H1 (cell line): ENCODE data around the gene SURF1. TPM values are rescaled to one million over a fixed set of nuclear protein-coding genes. Genes with fewer than 3 reads are reported as not detected.

Experiments
- CTBP2 ChIP-seq: IDR thresholded peaks from 2 replicates; pipeline ENCODE4 v1.7.0; 2011; ENCODE audit warnings: borderline replicate concordance, mild to moderate bottlenecking, moderate library complexity, mixed read lengths, low read length; ENCODE audit not compliant: insufficient read depth, insufficient read length
- NANOG ChIP-seq: IDR thresholded peaks from 2 replicates; pipeline ENCODE4 v1.6.1; 2011; ENCODE audit warnings: low read length, low read depth, mild to moderate bottlenecking, inconsistent platforms; ENCODE audit not compliant: insufficient read depth, poor library complexity, severe bottlenecking
- SIN3A ChIP-seq, 2 experiments: IDR thresholded peaks in 1 of 2; conservative IDR thresholded peaks in 1 of 2; 2 replicates each; pipeline ENCODE4 v1.6.1; 2011 to 2012; ENCODE audit warnings: low read length in 2 of 2, improper control_type of control experiment in 1 of 2, low read depth in 1 of 2, mild to moderate bottlenecking in 1 of 2
- TAF7 ChIP-seq: optimal IDR thresholded peaks from 2 replicates; pipeline ENCODE3; 2011; ENCODE audit warnings: low read depth, mild to moderate bottlenecking, inconsistent platforms, low read length, moderate library complexity, borderline replicate concordance
- polyA plus RNA-seq, 7 experiments: library from polyadenylated mRNA; depleted of rRNA in 3 of 7; stranded (reverse) in 5 of 7; unstranded in 2 of 7; fragments of >200 nt in 5 of 7; fragments of 200-250 nt in 2 of 7; gene quantifications; 1 replicate in 5 of 7; 2 replicates in 1 of 7; 4 replicates in 1 of 7; pipeline versions ENCODE4 v1.2.1 to v1.2.3, GENCODE V29; 2011 to 2013; ENCODE audit warnings: missing spikeins in 2 of 7, mixed read lengths in 2 of 7
- total RNA-seq: library from RNA; stranded (reverse); fragmentation: NEBNext Ultra II Directional; extraction: Animal tissue kit (Norgen Biotek cat#: 25700); gene quantifications from 2 replicates; pipeline ENCODE4 v1.2.1, GENCODE V29; 2021
- TF ChIP-seq, protein P1 (sequence below): fragments of 300-600 bp; sonication (generic); IDR thresholded peaks from 2 replicates; pipeline ENCODE4 v1.7.1; 2012; ENCODE audit warnings: low read length, moderate library complexity, mild to moderate bottlenecking, inconsistent platforms; ENCODE audit not compliant: insufficient replicate concordance

The SURF1 gene
- total and polyA plus RNA-seq, 2 of the 8 experiments (the other 6 are each of a cell fraction or from before 2014, with no cell fraction given), result 43.1 to 44.7 TPM

DNA sequence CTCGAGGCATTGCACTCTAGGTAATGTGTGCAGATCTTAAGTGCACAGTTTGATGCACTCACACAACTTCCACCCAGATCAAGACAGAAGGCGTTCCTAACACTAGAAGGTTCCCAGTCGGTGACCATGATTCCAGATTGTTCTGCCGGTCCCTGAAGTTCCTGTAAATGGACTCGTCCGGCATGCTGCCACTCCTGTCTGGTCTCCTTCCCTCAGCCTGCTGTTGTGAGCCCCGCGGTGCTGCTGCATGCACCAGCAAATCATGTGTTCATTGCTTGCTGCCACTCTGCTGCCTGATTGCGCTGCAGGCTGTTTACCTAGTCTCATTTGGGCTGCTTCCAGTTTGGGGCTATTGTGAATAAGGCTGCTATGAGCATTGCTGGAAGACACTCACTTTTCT lies 31.4 kb upstream of the SURF1 start (continued):
- TF ChIP-seq, protein P1, sequence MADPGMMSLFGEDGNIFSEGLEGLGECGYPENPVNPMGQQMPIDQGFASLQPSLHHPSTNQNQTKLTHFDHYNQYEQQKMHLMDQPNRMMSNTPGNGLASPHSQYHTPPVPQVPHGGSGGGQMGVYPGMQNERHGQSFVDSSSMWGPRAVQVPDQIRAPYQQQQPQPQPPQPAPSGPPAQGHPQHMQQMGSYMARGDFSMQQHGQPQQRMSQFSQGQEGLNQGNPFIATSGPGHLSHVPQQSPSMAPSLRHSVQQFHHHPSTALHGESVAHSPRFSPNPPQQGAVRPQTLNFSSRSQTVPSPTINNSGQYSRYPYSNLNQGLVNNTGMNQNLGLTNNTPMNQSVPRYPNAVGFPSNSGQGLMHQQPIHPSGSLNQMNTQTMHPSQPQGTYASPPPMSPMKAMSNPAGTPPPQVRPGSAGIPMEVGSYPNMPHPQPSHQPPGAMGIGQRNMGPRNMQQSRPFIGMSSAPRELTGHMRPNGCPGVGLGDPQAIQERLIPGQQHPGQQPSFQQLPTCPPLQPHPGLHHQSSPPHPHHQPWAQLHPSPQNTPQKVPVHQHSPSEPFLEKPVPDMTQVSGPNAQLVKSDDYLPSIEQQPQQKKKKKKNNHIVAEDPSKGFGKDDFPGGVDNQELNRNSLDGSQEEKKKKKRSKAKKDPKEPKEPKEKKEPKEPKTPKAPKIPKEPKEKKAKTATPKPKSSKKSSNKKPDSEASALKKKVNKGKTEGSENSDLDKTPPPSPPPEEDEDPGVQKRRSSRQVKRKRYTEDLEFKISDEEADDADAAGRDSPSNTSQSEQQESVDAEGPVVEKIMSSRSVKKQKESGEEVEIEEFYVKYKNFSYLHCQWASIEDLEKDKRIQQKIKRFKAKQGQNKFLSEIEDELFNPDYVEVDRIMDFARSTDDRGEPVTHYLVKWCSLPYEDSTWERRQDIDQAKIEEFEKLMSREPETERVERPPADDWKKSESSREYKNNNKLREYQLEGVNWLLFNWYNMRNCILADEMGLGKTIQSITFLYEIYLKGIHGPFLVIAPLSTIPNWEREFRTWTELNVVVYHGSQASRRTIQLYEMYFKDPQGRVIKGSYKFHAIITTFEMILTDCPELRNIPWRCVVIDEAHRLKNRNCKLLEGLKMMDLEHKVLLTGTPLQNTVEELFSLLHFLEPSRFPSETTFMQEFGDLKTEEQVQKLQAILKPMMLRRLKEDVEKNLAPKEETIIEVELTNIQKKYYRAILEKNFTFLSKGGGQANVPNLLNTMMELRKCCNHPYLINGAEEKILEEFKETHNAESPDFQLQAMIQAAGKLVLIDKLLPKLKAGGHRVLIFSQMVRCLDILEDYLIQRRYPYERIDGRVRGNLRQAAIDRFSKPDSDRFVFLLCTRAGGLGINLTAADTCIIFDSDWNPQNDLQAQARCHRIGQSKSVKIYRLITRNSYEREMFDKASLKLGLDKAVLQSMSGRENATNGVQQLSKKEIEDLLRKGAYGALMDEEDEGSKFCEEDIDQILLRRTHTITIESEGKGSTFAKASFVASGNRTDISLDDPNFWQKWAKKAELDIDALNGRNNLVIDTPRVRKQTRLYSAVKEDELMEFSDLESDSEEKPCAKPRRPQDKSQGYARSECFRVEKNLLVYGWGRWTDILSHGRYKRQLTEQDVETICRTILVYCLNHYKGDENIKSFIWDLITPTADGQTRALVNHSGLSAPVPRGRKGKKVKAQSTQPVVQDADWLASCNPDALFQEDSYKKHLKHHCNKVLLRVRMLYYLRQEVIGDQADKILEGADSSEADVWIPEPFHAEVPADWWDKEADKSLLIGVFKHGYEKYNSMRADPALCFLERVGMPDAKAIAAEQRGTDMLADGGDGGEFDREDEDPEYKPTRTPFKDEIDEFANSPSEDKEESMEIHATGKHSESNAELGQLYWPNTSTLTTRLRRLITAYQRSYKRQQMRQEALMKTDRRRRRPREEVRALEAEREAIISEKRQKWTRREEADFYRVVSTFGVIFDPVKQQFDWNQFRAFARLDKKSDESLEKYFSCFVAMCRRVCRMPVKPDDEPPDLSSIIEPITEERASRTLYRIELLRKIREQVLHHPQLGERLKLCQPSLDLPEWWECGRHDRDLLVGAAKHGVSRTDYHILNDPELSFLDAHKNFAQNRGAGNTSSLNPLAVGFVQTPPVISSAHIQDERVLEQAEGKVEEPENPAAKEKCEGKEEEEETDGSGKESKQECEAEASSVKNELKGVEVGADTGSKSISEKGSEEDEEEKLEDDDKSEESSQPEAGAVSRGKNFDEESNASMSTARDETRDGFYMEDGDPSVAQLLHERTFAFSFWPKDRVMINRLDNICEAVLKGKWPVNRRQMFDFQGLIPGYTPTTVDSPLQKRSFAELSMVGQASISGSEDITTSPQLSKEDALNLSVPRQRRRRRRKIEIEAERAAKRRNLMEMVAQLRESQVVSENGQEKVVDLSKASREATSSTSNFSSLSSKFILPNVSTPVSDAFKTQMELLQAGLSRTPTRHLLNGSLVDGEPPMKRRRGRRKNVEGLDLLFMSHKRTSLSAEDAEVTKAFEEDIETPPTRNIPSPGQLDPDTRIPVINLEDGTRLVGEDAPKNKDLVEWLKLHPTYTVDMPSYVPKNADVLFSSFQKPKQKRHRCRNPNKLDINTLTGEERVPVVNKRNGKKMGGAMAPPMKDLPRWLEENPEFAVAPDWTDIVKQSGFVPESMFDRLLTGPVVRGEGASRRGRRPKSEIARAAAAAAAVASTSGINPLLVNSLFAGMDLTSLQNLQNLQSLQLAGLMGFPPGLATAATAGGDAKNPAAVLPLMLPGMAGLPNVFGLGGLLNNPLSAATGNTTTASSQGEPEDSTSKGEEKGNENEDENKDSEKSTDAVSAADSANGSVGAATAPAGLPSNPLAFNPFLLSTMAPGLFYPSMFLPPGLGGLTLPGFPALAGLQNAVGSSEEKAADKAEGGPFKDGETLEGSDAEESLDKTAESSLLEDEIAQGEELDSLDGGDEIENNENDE, result no peak
- TF ChIP-seq CTBP2 (no peak), NANOG (no peak), SIN3A (conservative IDR thresholded peaks at IDR 0.05 in 1 of 2, IDR thresholded peaks at IDR 0.05 in 1 of 2; ENCODE audit: low read depth in 1 of 2, low read length in 2 of 2) (no peak), TAF7 (no peak)
